ENCODE results near the gene FRYL. TPM values are rescaled to one million over a fixed set of nuclear protein-coding genes. Genes with fewer than 3 reads are reported as not detected.
"Not testable (repeated sequence)": the region's sequence is repeated elsewhere in the genome, so short reads cannot be mapped to it uniquely, and the experiment has no call there.

The FRYL gene
- total RNA-seq (10 to 100 TPM; 69.3 to 70.3 TPM), polyA plus RNA-seq (34.9 TPM)

GRCh38 chr4:48779998-48780864, at the start of gene FRYL:
Gene FRYL (minus strand): TSS chr4:48780279. CDS start chr4:48634410, 145,869 bp downstream.
- peak within 1 kb of the TSS; percentile 82 for H3K27ac ChIP-seq (ENCODE audit: low read depth, low read length)
- CTCF ChIA-PET, result interaction anchor here (1.2 to 2.3 kb wide), 8 partner anchors 9 to 201 kb away, joined by 3 to 8 read pairs (median 5); partner anchors contain the start of genes OCIAD1 and OCIAD2
- peak within 1 kb of the TSS; percentile 76 to 97 (median 90) for H3K27ac Mint-ChIP-seq
- peaks cover 0 to 14% (median 0%) of the 10 kb centered on the region in 3 donors for H3K36me3 Mint-ChIP-seq
- peaks cover 0 to under 1% of the 10 kb centered on the region in 2 donors for H3K27me3 Mint-ChIP-seq
- peaks cover 37 to 50% (median 49%) of the 10 kb centered on the region in 3 donors for H3K4me1 Mint-ChIP-seq
- peaks cover 41% of the 10 kb centered on the region for H3K4me1 ChIP-seq (ENCODE audit: insufficient read depth, low read length)
- peak within 1 kb of the TSS; percentile 89 to 99 (median 91) for H3K4me3 Mint-ChIP-seq
- peak within 1 kb of the TSS; percentile 91 for H3K4me3 ChIP-seq (ENCODE audit: low read length)
- no peaks in the 10 kb centered on the region for H3K27me3 ChIP-seq (ENCODE audit: insufficient read depth, low read length, poor library complexity, severe bottlenecking)
- no peaks in the 10 kb centered on the region for H3K36me3 ChIP-seq (ENCODE audit: insufficient read depth, low read length)
- POLR2A ChIA-PET, result interaction anchor here (0.6 to 2.3 kb wide), 7 partner anchors 21 to 126 kb away, joined by 3 to 11 read pairs (median 4); partner anchors contain the start of genes OCIAD1 and OCIAD2
- peak; percentile 97 to 99 (median 98) for DNase-seq
- no peaks in the 10 kb centered on the region for H3K9me3 ChIP-seq (ENCODE audit: low read length)
- no peaks in the 10 kb centered on the region for H3K9me3 Mint-ChIP-seq

- H3K36me3 Mint-ChIP-seq, result peaks cover 1 to 12% (median 3%) of the 10 kb centered on the region in 3 donors
- H3K4me1 ChIP-seq (ENCODE audit: insufficient read depth, low read length), result peaks cover 14% of the 10 kb centered on the region
- no peak overlapping the region for H3K4me3 ChIP-seq (ENCODE audit: low read length)
- peaks cover 0 to 4% (median 0%) of the 10 kb centered on the region in 5 donors for H3K9me3 Mint-ChIP-seq
- H3K27me3 ChIP-seq (ENCODE audit: insufficient read depth, low read length, poor library complexity, severe bottlenecking), result no peaks in the 10 kb centered on the region
- no peak overlapping the region for H3K27ac Mint-ChIP-seq
- H3K9me3 ChIP-seq (ENCODE audit: low read length), result no peaks in the 10 kb centered on the region
- H3K27me3 Mint-ChIP-seq, result peaks cover 7 to 8% of the 10 kb centered on the region in 2 donors
- H3K36me3 ChIP-seq (ENCODE audit: insufficient read depth, low read length), result no peaks in the 10 kb centered on the region
- peaks cover 21 to 26% (median 25%) of the 10 kb centered on the region in 3 donors for H3K4me1 Mint-ChIP-seq
- DNase-seq, result no peak
- H3K27ac ChIP-seq (ENCODE audit: low read depth, low read length), result no peak overlapping the region
- no peak overlapping the region for H3K4me3 Mint-ChIP-seq
- ChIA-PET POLR2A (no interaction called here), CTCF (interaction anchor here (1.1 kb wide), 1 partner anchor 79 kb away, joined by 3 read pairs; the partner anchor contains the start of gene OCIAD2)
These were observed 47.5 kb upstream of the FRYL start for GRCh38 chr4:48827622-48828021.

GRCh38 chr4:48821431-48821830, 41.4 kb upstream of the FRYL start:
- H3K4me1 ChIP-seq (ENCODE audit: insufficient read depth, low read length); DNase-seq; CTCF ChIA-PET; H3K27me3 ChIP-seq (ENCODE audit: insufficient read depth, low read length, poor library complexity, severe bottlenecking); H3K36me3 ChIP-seq (ENCODE audit: insufficient read depth, low read length); H3K9me3 ChIP-seq (ENCODE audit: low read length); H3K27ac ChIP-seq (ENCODE audit: low read depth, low read length); H3K4me3 ChIP-seq (ENCODE audit: low read length); POLR2A ChIA-PET; H3K36me3 Mint-ChIP-seq; H3K9me3 Mint-ChIP-seq; H3K4me1 Mint-ChIP-seq; H3K27ac Mint-ChIP-seq; H3K4me3 Mint-ChIP-seq: not testable (repeated sequence)
- H3K27me3 Mint-ChIP-seq, result peaks cover 9 to 28% of the 10 kb centered on the region in 2 donors

GRCh38 chr4:48816971-48817370, 36.9 kb upstream of the FRYL start:
- ChIA-PET CTCF (interaction anchor here (1.5 kb wide), 1 partner anchor 36 kb away, joined by 3 read pairs; no protein-coding TSS in a partner anchor), POLR2A (no interaction called here)
- Histone ChIP-seq H3K4me1 (ENCODE audit: insufficient read depth, low read length) (no peaks in the 10 kb centered on the region), H3K36me3 (ENCODE audit: insufficient read depth, low read length) (no peaks in the 10 kb centered on the region), H3K27me3 (ENCODE audit: insufficient read depth, low read length, poor library complexity, severe bottlenecking) (no peaks in the 10 kb centered on the region), H3K4me3 (ENCODE audit: low read length) (no peak overlapping the region), H3K27ac (ENCODE audit: low read depth, low read length) (no peak overlapping the region), H3K9me3 (ENCODE audit: low read length) (no peaks in the 10 kb centered on the region)
- Mint-ChIP-seq H3K27ac (no peak overlapping the region), H3K27me3 (peaks cover 11 to 48% of the 10 kb centered on the region in 2 donors), H3K9me3 (no peaks in the 10 kb centered on the region), H3K4me1 (peaks cover 0 to 8% (median 0%) of the 10 kb centered on the region in 3 donors), H3K4me3 (no peak overlapping the region), H3K36me3 (peaks cover 0 to 7% (median 0%) of the 10 kb centered on the region in 3 donors)
- no peak for DNase-seq

GRCh38 chr4:48816297-48816696, 36.2 kb upstream of the FRYL start:
- H3K36me3 ChIP-seq (ENCODE audit: insufficient read depth, low read length); H3K36me3 Mint-ChIP-seq; H3K4me1 Mint-ChIP-seq; H3K4me1 ChIP-seq (ENCODE audit: insufficient read depth, low read length); H3K27ac Mint-ChIP-seq; H3K9me3 Mint-ChIP-seq; H3K4me3 Mint-ChIP-seq; POLR2A ChIA-PET; H3K27ac ChIP-seq (ENCODE audit: low read depth, low read length); CTCF ChIA-PET; H3K27me3 ChIP-seq (ENCODE audit: insufficient read depth, low read length, poor library complexity, severe bottlenecking); H3K4me3 ChIP-seq (ENCODE audit: low read length); DNase-seq; H3K9me3 ChIP-seq (ENCODE audit: low read length): not testable (repeated sequence)
- H3K27me3 Mint-ChIP-seq, result peaks cover 8 to 49% of the 10 kb centered on the region in 2 donors

- Histone ChIP-seq H3K27ac (ENCODE audit: low read depth, low read length) (no peak overlapping the region), H3K4me1 (ENCODE audit: insufficient read depth, low read length) (no peaks in the 10 kb centered on the region), H3K9me3 (ENCODE audit: low read length) (no peaks in the 10 kb centered on the region), H3K27me3 (ENCODE audit: insufficient read depth, low read length, poor library complexity, severe bottlenecking) (no peaks in the 10 kb centered on the region), H3K36me3 (ENCODE audit: insufficient read depth, low read length) (no peaks in the 10 kb centered on the region), H3K4me3 (ENCODE audit: low read length) (no peak overlapping the region)
- no peak overlapping the region for H3K4me3 Mint-ChIP-seq
- no peak overlapping the region for H3K27ac Mint-ChIP-seq
- peaks cover 0 to 12% (median 0%) of the 10 kb centered on the region in 3 donors for H3K36me3 Mint-ChIP-seq
- ChIA-PET POLR2A (no interaction called here), CTCF (no interaction called here)
- peaks cover 10 to 48% of the 10 kb centered on the region in 2 donors for H3K27me3 Mint-ChIP-seq
- H3K9me3 Mint-ChIP-seq, result no peaks in the 10 kb centered on the region
- peaks cover 0 to 8% (median 0%) of the 10 kb centered on the region in 3 donors for H3K4me1 Mint-ChIP-seq
- DNase-seq, result no peak
These were observed 35.4 kb upstream of the FRYL start for GRCh38 chr4:48815483-48815882.

- no peak overlapping the region for H3K27ac ChIP-seq (ENCODE audit: low read depth, low read length)
These were observed 33.9 kb upstream of the FRYL start for GRCh38 chr4:48813964-48814363.

GRCh38 chr4:48812866-48813265, 32.8 kb upstream of the FRYL start:
- no peaks in the 10 kb centered on the region for H3K4me1 ChIP-seq (ENCODE audit: insufficient read depth, low read length)
- ChIA-PET CTCF (no interaction called here), POLR2A (no interaction called here)
- peaks cover 6 to 31% of the 10 kb centered on the region in 2 donors for H3K27me3 Mint-ChIP-seq
- H3K27ac ChIP-seq (ENCODE audit: low read depth, low read length), result no peak overlapping the region
- H3K4me3 ChIP-seq (ENCODE audit: low read length), result no peak overlapping the region
- peaks cover 0 to 8% (median 0%) of the 10 kb centered on the region in 3 donors for H3K4me1 Mint-ChIP-seq
- H3K9me3 Mint-ChIP-seq, result no peaks in the 10 kb centered on the region
- DNase-seq, result no peak
- no peak overlapping the region for H3K4me3 Mint-ChIP-seq
- peaks cover 0 to 12% (median 0%) of the 10 kb centered on the region in 3 donors for H3K36me3 Mint-ChIP-seq
- no peak overlapping the region for H3K27ac Mint-ChIP-seq
- no peaks in the 10 kb centered on the region for H3K27me3 ChIP-seq (ENCODE audit: insufficient read depth, low read length, poor library complexity, severe bottlenecking)
- no peaks in the 10 kb centered on the region for H3K36me3 ChIP-seq (ENCODE audit: insufficient read depth, low read length)
- H3K9me3 ChIP-seq (ENCODE audit: low read length), result no peaks in the 10 kb centered on the region

More at GRCh38 chr4:48813964-48814363, 33.9 kb upstream of the FRYL start:
- no peaks in the 10 kb centered on the region for H3K4me1 ChIP-seq (ENCODE audit: insufficient read depth, low read length)
- H3K27me3 ChIP-seq (ENCODE audit: insufficient read depth, low read length, poor library complexity, severe bottlenecking), result no peaks in the 10 kb centered on the region
- ChIA-PET CTCF (no interaction called here), POLR2A (interaction anchor here (1.0 kb wide), 1 partner anchor 16 kb away, joined by 3 read pairs; no protein-coding TSS in a partner anchor)
- no peaks in the 10 kb centered on the region for H3K36me3 ChIP-seq (ENCODE audit: insufficient read depth, low read length)
- Mint-ChIP-seq H3K4me1 (peaks cover 0 to 8% (median 0%) of the 10 kb centered on the region in 3 donors), H3K27ac (no peak overlapping the region), H3K9me3 (no peaks in the 10 kb centered on the region), H3K4me3 (no peak overlapping the region), H3K27me3 (peaks cover 7 to 38% of the 10 kb centered on the region in 2 donors), H3K36me3 (peaks cover 0 to 12% (median 0%) of the 10 kb centered on the region in 3 donors)
- H3K9me3 ChIP-seq (ENCODE audit: low read length), result no peaks in the 10 kb centered on the region
- DNase-seq, result no peak
- no peak overlapping the region for H3K4me3 ChIP-seq (ENCODE audit: low read length)

All from CD8-positive, alpha-beta memory T cell (primary cell).